Ectodermal cell (in vitro differentiated cells): ENCODE data around the gene BTBD2.

Source experiments
- H3K27ac ChIP-seq: 2 replicates; pipeline ENCODE4 v1.7.0; 2013; ENCODE audit warnings: mild to moderate bottlenecking, low read depth, low read length; ENCODE audit not compliant: insufficient read depth, poor library complexity, severe bottlenecking
- H3K27me3 ChIP-seq: 2 replicates; pipeline ENCODE4 v1.7.0; 2013; ENCODE audit warnings: mild to moderate bottlenecking, low read length; ENCODE audit not compliant: insufficient read depth, control insufficient read depth, poor library complexity, severe bottlenecking
- H3K36me3 ChIP-seq: one replicate; pipeline ENCODE4 v1.7.0; 2013; ENCODE audit warnings: low read length; ENCODE audit not compliant: control insufficient read depth, insufficient read depth
- H3K4me1 ChIP-seq: one replicate; pipeline ENCODE4 v1.7.0; 2013; ENCODE audit warnings: low read length; ENCODE audit not compliant: control insufficient read depth, insufficient read depth
- H3K4me3 ChIP-seq: 2 replicates; pipeline ENCODE4 v1.7.0; 2013; ENCODE audit warnings: low read depth, low read length, control low read depth; ENCODE audit not compliant: insufficient read depth
- H3K9me3 ChIP-seq: 2 replicates; pipeline ENCODE4 v1.7.0; 2013; ENCODE audit warnings: mild to moderate bottlenecking, low read length, moderate library complexity; ENCODE audit not compliant: control insufficient read depth
- WGBS, 2 experiments: methylation state at CpG; one replicate each; pipeline ENCODE4 v1.1.7; 2013; ENCODE audit warnings: missing lambda C conversion rate in 2 of 2; 5-methylcytosine and 5-hydroxymethylcytosine counted together

Gene BTBD2

GRCh38 chr19:1936916-1937610, 78.5 kb downstream of the BTBD2 start:
- Histone ChIP-seq H3K9me3 (no peaks in the 10 kb centered on the region), H3K4me3 (no peak overlapping the region), H3K36me3 (no peaks in the 10 kb centered on the region), H3K27me3 (no peaks in the 10 kb centered on the region), H3K4me1 (no peaks in the 10 kb centered on the region), H3K27ac (no peak overlapping the region)
- 93 to 94% methylated on average over 24 of the region's 24 CpGs for WGBS, 2 experiments

- H3K4me1 ChIP-seq: no peaks in the 10 kb centered on the region
- H3K27me3 ChIP-seq: no peaks in the 10 kb centered on the region
- WGBS, 2 experiments: 92 to 95% methylated on average over 3 of the region's 3 CpGs
- H3K9me3 ChIP-seq: no peaks in the 10 kb centered on the region
- H3K27ac ChIP-seq: no peak overlapping the region
- H3K36me3 ChIP-seq: no peaks in the 10 kb centered on the region
- H3K4me3 ChIP-seq: no peak overlapping the region
Observed at GRCh38 chr19:1936430-1936829, 79.1 kb downstream of the BTBD2 start.

- Histone ChIP-seq H3K4me1 (no peaks in the 10 kb centered on the region), H3K27ac (no peak overlapping the region), H3K4me3 (no peak overlapping the region), H3K36me3 (no peaks in the 10 kb centered on the region), H3K27me3 (no peaks in the 10 kb centered on the region), H3K9me3 (no peaks in the 10 kb centered on the region)
- 88 to 89% methylated on average over 11 of the region's 11 CpGs for WGBS, 2 experiments
Observed at GRCh38 chr19:1935484-1936208, 79.9 kb downstream of the BTBD2 start.
